Measurements from ENCODE around the gene WNT3A. TPM values are rescaled to one million over a fixed set of nuclear protein-coding genes. Genes with fewer than 3 reads are reported as not detected.

The WNT3A gene
- total RNA-seq, 1 donor from 2014 or later = not detected

DNA sequence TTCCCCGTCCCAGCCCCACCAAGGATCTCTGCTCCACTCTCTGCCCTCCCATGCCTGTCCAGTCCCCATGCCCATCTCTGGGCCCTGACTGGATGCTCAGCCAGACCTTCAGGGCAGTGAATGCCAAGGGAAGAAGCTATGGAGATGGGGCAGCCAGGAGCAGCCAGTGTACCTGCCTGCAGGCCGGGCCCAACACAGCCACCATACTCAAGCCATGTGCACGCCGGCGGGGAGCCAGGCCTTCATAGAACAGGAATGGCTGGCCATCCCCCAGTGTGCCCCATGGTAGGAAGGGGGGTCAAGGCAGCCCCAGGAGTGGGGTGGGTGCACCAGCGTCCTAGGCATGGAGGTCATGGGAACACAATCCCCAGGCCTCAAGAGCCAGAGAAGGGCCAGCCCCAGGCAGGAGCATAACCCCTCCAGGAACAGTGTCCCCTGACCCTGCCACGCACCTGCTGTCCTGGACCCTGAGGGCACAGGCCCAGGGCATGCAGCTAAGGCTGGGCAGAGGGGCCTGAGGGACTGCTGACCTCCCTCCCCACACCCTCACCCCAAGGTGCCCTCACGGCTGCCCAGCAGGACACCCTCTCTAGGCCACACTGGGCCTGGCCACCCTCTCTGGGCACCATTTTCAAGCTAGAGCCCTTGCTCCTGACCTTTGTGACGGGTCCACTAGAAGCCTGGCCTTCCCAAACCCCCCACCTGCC, 55.4 kb downstream of the WNT3A start:
- no peak for DNase-seq (ENCODE audit: extremely low spot score in 2 of 2)
- H3K36me3 ChIP-seq = no peaks in the 10 kb centered on the region
- intact Hi-C loops (cut with DNase I) = no loop called here
- H3K4me1 ChIP-seq = peaks cover 18% of the 10 kb centered on the region
- H3K9me3 ChIP-seq = no peaks in the 10 kb centered on the region
- TF ChIP-seq POLR2AphosphoS5 (IDR thresholded peaks at IDR 0.05; ENCODE audit: insufficient read depth in 1 of 2, low read depth in 1 of 2) (no peak), POLR2A (IDR thresholded peaks at IDR 0.05) (no peak)
- TF ChIP-seq, protein P1, sequence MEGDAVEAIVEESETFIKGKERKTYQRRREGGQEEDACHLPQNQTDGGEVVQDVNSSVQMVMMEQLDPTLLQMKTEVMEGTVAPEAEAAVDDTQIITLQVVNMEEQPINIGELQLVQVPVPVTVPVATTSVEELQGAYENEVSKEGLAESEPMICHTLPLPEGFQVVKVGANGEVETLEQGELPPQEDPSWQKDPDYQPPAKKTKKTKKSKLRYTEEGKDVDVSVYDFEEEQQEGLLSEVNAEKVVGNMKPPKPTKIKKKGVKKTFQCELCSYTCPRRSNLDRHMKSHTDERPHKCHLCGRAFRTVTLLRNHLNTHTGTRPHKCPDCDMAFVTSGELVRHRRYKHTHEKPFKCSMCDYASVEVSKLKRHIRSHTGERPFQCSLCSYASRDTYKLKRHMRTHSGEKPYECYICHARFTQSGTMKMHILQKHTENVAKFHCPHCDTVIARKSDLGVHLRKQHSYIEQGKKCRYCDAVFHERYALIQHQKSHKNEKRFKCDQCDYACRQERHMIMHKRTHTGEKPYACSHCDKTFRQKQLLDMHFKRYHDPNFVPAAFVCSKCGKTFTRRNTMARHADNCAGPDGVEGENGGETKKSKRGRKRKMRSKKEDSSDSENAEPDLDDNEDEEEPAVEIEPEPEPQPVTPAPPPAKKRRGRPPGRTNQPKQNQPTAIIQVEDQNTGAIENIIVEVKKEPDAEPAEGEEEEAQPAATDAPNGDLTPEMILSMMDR (IDR thresholded peaks at IDR 0.05) = no peak
- H3K27ac ChIP-seq = no peak overlapping the region
- H3K27me3 ChIP-seq = peaks cover 13% of the 10 kb centered on the region
- no peak overlapping the region for H3K4me3 ChIP-seq

DNA sequence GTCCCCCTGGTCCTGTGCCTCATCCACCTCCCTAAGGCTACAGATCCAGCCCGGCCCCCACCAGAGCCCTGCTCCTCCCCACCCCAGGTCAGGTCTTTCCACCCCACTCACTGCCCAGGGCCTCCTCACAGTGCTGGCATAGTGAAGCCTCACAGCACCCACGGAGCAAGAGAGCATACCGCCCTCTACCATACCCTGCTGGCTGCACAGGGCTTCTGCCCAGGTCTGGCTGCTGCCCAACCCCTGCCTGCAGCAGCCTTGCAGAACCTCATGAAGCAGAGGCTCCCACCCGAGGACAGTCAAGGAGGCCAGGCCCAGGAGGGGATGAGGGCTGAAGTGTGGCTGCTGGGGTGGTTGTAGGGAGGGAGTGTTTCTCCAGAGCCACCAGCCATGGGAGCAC, 56.0 kb downstream of the WNT3A start:
- no peaks in the 10 kb centered on the region for H3K9me3 ChIP-seq
- no peak for DNase-seq (ENCODE audit: extremely low spot score in 2 of 2)
- no peak for TF ChIP-seq POLR2AphosphoS5 (IDR thresholded peaks at IDR 0.05; ENCODE audit: insufficient read depth in 1 of 2, low read depth in 1 of 2)
- TF ChIP-seq, protein P1 (IDR thresholded peaks at IDR 0.05) = no peak
- TF ChIP-seq POLR2A (IDR thresholded peaks at IDR 0.05) = no peak
- intact Hi-C loops (cut with DNase I) = no loop called here
- H3K36me3 ChIP-seq = no peaks in the 10 kb centered on the region
- H3K4me1 ChIP-seq = peaks cover 18% of the 10 kb centered on the region
- no peak overlapping the region for H3K27ac ChIP-seq
- no peak overlapping the region for H3K4me3 ChIP-seq
- H3K27me3 ChIP-seq = peaks cover 13% of the 10 kb centered on the region

- no peaks in the 10 kb centered on the region for H3K36me3 ChIP-seq
- H3K27ac ChIP-seq = no peak overlapping the region
- no peaks in the 10 kb centered on the region for H3K9me3 ChIP-seq
- TF ChIP-seq POLR2A (IDR thresholded peaks at IDR 0.05) (no peak), POLR2AphosphoS5 (IDR thresholded peaks at IDR 0.05; ENCODE audit: insufficient read depth in 1 of 2, low read depth in 1 of 2) (no peak)
- TF ChIP-seq, protein P1 (IDR thresholded peaks at IDR 0.05) = no peak
- no peak for DNase-seq (ENCODE audit: extremely low spot score in 2 of 2)
- peaks cover 13% of the 10 kb centered on the region for H3K27me3 ChIP-seq
- peaks cover 18% of the 10 kb centered on the region for H3K4me1 ChIP-seq
- no peak overlapping the region for H3K4me3 ChIP-seq
- intact Hi-C loops (cut with DNase I) = no loop called here
Observed at GRCh38 chr1:228063251-228064191, 56.7 kb downstream of the WNT3A start.

DNA sequence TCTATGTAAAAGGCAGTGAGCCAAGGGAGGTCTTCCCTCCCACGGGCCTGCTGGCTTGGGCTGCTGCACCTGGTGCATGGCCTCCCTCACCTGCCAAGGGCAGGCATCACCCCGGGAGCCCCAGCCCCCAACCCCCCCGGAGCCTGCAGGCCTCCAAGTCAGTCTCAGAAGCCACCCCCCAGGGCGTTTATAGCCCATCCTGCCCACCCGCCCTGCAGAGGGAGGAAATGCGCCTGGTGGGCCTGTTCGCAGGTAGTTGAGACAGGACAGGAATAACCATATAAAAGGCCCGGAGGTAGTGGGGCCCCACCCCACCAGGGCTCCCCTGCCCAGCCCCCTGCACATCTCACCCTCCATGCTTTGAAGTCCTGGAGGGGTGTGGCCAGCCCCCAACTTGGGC, 57.5 kb downstream of the WNT3A start:
- Histone ChIP-seq H3K9me3 (no peaks in the 10 kb centered on the region), H3K27me3 (peaks cover 12% of the 10 kb centered on the region), H3K4me3 (no peak overlapping the region), H3K36me3 (no peaks in the 10 kb centered on the region), H3K27ac (no peak overlapping the region), H3K4me1 (peaks cover 18% of the 10 kb centered on the region)
- DNase-seq (ENCODE audit: extremely low spot score in 2 of 2) = no peak
- TF ChIP-seq POLR2AphosphoS5 (IDR thresholded peaks at IDR 0.05; ENCODE audit: insufficient read depth in 1 of 2, low read depth in 1 of 2) (no peak), POLR2A (IDR thresholded peaks at IDR 0.05) (no peak)
- TF ChIP-seq, protein P1 (IDR thresholded peaks at IDR 0.05) = no peak
- intact Hi-C loops (cut with DNase I) = no loop called here

All from vagina (tissue), 2 donors.